GM23248 (cell line): Measurements from ENCODE around the gene NTF3.

Experiments
- EZH2 ChIP-seq: fragments of 200-600 bp; sonication (generic); IDR thresholded peaks from 2 replicates; pipeline ENCODE4 v1.6.1; 2018; ENCODE audit warnings: antibody characterized with exemption, mild to moderate bottlenecking; ENCODE audit not compliant: insufficient read depth, poor library complexity, severe bottlenecking
- EZH2phosphoT487 ChIP-seq: fragments of 200-600 bp; sonication (generic); IDR thresholded peaks from 2 replicates; pipeline ENCODE4 v1.6.1; 2018; ENCODE audit warnings: antibody characterized with exemption, moderate library complexity, mild to moderate bottlenecking, low read depth; ENCODE audit not compliant: insufficient read depth

DNA sequence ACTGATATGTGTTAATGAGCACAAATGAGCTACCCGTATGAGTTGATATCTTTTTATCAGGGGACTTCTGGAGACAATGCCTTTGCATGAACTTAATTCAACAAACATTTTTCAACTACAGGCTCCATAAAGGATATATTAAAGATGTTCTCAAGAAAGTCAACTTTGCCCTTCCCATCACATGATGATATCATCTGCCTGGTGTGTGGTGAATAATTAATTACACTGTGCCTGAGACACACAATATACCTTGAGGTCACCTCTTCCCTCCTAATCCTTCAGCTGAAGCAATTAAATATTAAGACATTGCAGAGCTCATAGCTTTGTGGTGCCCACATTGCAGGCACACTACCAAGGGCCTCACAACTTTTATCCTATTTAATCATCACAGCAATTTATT, 22.3 kb upstream of the NTF3 start:
- TF ChIP-seq EZH2phosphoT487 (no peak), EZH2 (no peak)
